H54 (cell line): ENCODE data around the gene NDUFA7.
"Not testable (repeated sequence)": the region's sequence is repeated elsewhere in the genome, so short reads cannot be mapped to it uniquely, and the experiment has no call there.

Experiments used
- DNase-seq: peaks from one replicate; pipeline ENCODE4 v3.0.0; 2011; ENCODE audit warnings: low spot score, mixed read lengths; ENCODE audit not compliant: insufficient read length
- FAIRE-seq: peaks from 3 replicates; lab custom pipeline; 2011; peaks lifted over from hg19 to GRCh38; lab: Jason Lieb, UNC
- POLR2A ChIP-seq: IDR thresholded peaks from 2 replicates; pipeline ENCODE4 v1.6.1; 2011; ENCODE audit warnings: low read depth, mild to moderate bottlenecking, low read length

NDUFA7 gene

GRCh38 chr19:8304841-8305621 is 16.1 kb downstream of the NDUFA7 start:
- no peak for TF ChIP-seq POLR2A
- DNase-seq (no peak), FAIRE-seq (no peak)

GRCh38 chr19:8302734-8303133 is 18.4 kb downstream of the NDUFA7 start:
- DNase-seq (no peak), FAIRE-seq (no peak)
- no peak for TF ChIP-seq POLR2A

GRCh38 chr19:8302357-8302691 is 18.9 kb downstream of the NDUFA7 start:
- no peak for DNase-seq
- TF ChIP-seq POLR2A: no peak
- no peak for FAIRE-seq

- DNase-seq, FAIRE-seq: not testable (repeated sequence)
These were observed 29.8 kb downstream of the NDUFA7 start for GRCh38 chr19:8291337-8291736.

DNA sequence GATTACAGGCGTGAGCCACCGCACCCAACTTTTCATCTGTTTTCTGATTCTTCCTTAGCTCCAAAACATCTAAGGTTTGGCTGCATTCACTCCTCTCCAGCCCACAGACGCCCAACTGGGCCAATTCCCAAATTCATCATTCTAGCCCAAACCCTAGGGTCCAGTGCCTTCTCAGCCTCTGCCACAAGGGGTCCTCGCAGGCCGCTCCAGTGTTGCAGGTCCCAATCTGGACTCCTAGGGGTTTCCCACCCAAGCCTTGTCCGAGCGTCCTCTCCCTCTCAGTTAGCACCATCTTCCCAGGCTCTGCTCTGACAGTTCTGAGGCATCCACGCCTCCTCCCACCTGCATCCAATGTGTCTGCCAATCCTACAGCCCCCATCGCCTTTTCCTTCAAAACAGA is 44.7 kb downstream of the NDUFA7 start:
- not testable (repeated sequence) for FAIRE-seq, DNase-seq

GRCh38 chr19:8269724-8270123 is 51.5 kb downstream of the NDUFA7 start:
- DNase-seq (no peak), FAIRE-seq (no peak)
- TF ChIP-seq POLR2A: no peak

DNA sequence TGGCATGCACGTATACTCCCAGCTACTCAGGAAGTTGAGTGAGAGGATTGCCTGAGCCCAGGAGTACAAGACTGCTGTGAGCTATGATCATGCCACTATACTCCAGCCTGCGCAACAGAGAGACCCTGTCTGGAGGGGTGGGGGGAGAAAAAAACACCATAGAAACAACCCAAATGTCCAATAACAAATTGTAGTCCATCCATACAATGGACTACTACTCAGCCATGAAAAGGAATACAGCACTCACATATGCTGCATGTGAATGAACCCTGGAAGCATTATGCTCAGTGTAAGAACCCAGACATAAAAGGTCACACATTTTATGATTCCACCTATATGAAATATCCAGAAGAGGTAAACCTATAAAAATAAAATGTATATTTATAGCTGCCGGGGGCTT is 55.3 kb downstream of the NDUFA7 start:
- no peak for DNase-seq
- FAIRE-seq: no peak
- TF ChIP-seq POLR2A: no peak

GRCh38 chr19:8264248-8264647 is 56.9 kb downstream of the NDUFA7 start:
- not testable (repeated sequence) for DNase-seq, FAIRE-seq

DNA sequence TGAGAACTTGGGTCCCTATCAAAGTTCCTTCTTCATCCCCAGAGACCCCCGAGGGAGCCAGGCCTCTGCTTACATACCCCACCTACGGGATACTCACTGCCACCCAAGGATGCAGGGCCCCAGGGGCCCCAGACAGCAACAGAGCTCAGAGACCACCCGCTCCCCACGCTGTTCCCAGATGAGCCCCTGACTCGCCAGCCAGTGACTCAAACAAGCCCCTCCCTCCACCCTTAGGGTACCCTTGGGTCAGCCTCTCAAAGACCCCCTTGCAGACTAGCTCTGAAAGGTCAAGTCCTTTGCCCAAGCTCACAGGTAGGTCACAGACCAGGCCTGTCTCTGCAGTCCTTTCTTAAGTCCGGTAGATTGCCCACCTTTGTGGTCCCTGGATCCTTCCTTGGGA is 58.7 kb downstream of the NDUFA7 start:
- FAIRE-seq: no peak
- TF ChIP-seq POLR2A: no peak
- no peak for DNase-seq

DNA sequence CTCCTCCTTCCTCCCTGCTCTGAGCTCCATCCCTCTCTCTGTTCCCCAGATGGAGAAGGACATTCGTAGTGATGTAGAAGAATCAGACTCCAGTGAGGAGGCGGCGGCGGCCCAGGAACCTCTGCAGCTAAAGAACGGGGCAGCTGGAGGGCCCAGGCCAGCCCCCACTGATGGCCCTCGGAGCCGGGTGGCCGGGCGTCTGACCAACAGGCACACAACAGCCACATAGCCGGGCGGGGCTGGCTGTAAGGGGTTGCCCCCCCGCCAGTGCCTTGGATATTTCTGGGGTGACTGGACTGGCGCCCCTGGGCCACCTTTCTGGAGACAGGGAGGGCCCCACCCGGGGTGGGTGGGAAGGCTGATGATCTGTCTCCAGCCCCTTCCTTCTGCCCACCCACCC is 59.3 kb downstream of the NDUFA7 start:
- no peak for DNase-seq
- no peak for FAIRE-seq
- TF ChIP-seq POLR2A: no peak

DNA sequence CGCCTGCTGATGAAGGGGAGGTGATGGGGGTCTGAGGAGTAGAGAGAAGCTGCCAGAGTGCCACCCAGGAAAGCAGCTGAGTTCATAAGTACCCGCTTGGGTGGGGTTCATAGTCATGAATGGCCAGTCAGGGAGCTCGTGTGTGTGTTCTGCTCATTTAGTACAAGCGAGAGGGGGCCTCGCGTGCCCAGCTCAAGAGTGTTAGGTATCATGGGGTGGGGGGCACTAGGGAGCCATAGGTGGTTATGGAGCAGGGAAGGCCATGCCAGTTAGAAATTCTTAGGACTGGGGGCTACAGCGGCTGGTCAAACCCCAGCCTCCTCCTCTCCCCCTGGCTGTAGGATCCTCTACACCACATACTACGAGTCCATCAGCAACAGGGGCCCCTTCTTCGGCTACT is 59.8 kb downstream of the NDUFA7 start:
- FAIRE-seq (no peak), DNase-seq (no peak)
- TF ChIP-seq POLR2A: no peak
